Measurements from ENCODE around the gene NTRK1. TPM values are rescaled to one million over a fixed set of nuclear protein-coding genes. Genes with fewer than 3 reads are reported as not detected.

NTRK1 gene
- total and polyA plus RNA-seq, 4 donors: 0.13 to 0.17 (median 0.14) TPM

DNA sequence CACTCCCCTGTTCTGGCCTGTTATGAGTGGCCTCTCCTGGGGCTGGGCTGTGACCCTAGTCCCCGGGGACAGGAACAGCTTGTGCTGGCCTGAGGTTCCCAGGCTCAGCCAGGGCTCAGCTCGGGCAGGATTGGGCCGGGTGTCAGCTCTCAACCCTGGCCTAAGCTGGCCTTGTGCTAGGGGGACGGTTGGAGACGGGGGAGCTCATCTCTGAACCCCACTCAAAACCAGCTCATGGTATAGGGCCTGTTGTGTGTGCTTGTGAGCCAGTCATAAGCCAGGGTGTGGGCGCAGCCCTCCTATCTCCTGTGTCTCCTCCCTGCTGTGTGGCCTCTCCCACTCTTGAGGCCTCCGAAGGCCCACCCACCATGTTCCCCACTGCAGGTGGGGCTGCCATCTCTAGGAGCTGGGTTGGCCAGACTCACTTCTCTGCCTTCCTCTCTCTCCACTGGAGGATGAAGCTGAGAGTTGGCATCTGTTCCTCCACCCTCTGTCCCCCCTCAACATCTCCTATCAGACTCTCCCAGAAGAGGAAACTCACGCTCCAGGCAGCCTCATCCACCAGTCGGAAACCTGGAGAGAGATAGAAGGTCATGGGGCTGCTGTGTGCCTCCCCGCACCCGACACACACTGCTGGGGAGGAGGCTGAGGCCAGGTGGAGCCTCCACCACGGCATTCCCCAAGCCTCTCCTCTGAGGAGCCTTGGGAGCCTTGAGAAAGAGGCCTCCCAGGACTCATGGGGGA, 34.2 kb downstream of the NTRK1 start:
- Histone ChIP-seq H3K4me3 (ENCODE audit: low read depth in 1 of 3, low read length in 3 of 3) (peak overlapping the region in 1 of 3 donors; percentile 42), H3K4me1 (ENCODE audit: control insufficient read depth in 4 of 4, insufficient read depth in 4 of 4, low read length in 3 of 4) (peaks cover 0 to 27% (median 9%) of the 10 kb centered on the region in 4 donors), H3K36me3 (ENCODE audit: control insufficient read depth in 4 of 4, insufficient read depth in 3 of 4, low read depth in 1 of 4, low read length in 3 of 4) (no peaks in the 10 kb centered on the region), H3K9ac (ENCODE audit: low read depth in 1 of 2, low read length in 2 of 2) (no peak overlapping the region), H3K9me3 (ENCODE audit: control insufficient read depth in 4 of 4, low read length in 3 of 4) (no peaks in the 10 kb centered on the region), H3K27me3 (ENCODE audit: control insufficient read depth in 4 of 4, insufficient read depth in 4 of 4, low read length in 3 of 4) (peaks cover 0 to 4% (median 2%) of the 10 kb centered on the region in 4 donors), H3K27ac (ENCODE audit: low read depth in 1 of 2, low read length in 2 of 2) (peak overlapping the region; percentile 22 to 75)
- 69% methylated on average over 12 of the region's 12 CpGs for WGBS
- DNase-seq (ENCODE audit: low spot score): peak; percentile 76
- TF ChIP-seq, protein P1, sequence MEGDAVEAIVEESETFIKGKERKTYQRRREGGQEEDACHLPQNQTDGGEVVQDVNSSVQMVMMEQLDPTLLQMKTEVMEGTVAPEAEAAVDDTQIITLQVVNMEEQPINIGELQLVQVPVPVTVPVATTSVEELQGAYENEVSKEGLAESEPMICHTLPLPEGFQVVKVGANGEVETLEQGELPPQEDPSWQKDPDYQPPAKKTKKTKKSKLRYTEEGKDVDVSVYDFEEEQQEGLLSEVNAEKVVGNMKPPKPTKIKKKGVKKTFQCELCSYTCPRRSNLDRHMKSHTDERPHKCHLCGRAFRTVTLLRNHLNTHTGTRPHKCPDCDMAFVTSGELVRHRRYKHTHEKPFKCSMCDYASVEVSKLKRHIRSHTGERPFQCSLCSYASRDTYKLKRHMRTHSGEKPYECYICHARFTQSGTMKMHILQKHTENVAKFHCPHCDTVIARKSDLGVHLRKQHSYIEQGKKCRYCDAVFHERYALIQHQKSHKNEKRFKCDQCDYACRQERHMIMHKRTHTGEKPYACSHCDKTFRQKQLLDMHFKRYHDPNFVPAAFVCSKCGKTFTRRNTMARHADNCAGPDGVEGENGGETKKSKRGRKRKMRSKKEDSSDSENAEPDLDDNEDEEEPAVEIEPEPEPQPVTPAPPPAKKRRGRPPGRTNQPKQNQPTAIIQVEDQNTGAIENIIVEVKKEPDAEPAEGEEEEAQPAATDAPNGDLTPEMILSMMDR (IDR thresholded peaks at IDR 0.05; ENCODE audit: low read depth, low read length, missing input control): no peak
- no peak for TF ChIP-seq RAD21 (IDR thresholded peaks at IDR 0.05)
- peak; percentile 76 for TF ChIP-seq NR2F2 (IDR thresholded peaks at IDR 0.05)
- TF ChIP-seq HNF4G (IDR thresholded peaks at IDR 0.05): no peak
- TF ChIP-seq SP1 (IDR thresholded peaks at IDR 0.05): peak; percentile 15
- TF ChIP-seq RXRA (IDR thresholded peaks at IDR 0.05): peak in 1 of 2 donors; percentile 17
- no peak for TF ChIP-seq FOXA2 (IDR thresholded peaks at IDR 0.05)

DNA sequence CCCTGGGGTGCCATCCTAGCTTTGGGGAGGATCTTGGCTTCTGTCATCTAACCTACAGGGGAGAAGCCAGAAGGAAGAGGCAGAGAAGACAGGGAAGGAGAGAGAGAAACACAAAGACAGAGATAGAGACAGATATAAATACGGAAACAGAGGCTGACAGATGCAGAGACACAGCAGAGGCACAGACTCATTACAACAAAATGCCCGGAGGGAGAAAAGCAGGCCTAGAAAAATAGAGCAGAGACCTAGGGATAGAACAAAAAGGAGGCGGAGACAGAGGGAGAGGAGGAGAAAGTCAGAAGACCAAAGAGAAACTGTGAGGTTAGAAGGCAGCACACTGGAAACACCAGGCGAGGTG, 34.8 kb downstream of the NTRK1 start:
- no peak overlapping the region for H3K9ac ChIP-seq (ENCODE audit: low read depth in 1 of 2, low read length in 2 of 2)
- H3K4me1 ChIP-seq (ENCODE audit: control insufficient read depth in 4 of 4, insufficient read depth in 4 of 4, low read length in 3 of 4): peaks cover 0 to 29% (median 9%) of the 10 kb centered on the region in 4 donors
- H3K4me3 ChIP-seq (ENCODE audit: low read depth in 1 of 3, low read length in 3 of 3): no peak overlapping the region

More for the DNA sequence above, 34.8 kb downstream of the NTRK1 start:
- H3K9me3 ChIP-seq (ENCODE audit: control insufficient read depth in 4 of 4, low read length in 3 of 4): no peaks in the 10 kb centered on the region
- H3K36me3 ChIP-seq (ENCODE audit: control insufficient read depth in 4 of 4, insufficient read depth in 3 of 4, low read depth in 1 of 4, low read length in 3 of 4): no peaks in the 10 kb centered on the region
- WGBS: 77% methylated on average over 4 of the region's 4 CpGs
- TF ChIP-seq YY1 (IDR thresholded peaks at IDR 0.05): no peak
- TF ChIP-seq, protein P2, sequence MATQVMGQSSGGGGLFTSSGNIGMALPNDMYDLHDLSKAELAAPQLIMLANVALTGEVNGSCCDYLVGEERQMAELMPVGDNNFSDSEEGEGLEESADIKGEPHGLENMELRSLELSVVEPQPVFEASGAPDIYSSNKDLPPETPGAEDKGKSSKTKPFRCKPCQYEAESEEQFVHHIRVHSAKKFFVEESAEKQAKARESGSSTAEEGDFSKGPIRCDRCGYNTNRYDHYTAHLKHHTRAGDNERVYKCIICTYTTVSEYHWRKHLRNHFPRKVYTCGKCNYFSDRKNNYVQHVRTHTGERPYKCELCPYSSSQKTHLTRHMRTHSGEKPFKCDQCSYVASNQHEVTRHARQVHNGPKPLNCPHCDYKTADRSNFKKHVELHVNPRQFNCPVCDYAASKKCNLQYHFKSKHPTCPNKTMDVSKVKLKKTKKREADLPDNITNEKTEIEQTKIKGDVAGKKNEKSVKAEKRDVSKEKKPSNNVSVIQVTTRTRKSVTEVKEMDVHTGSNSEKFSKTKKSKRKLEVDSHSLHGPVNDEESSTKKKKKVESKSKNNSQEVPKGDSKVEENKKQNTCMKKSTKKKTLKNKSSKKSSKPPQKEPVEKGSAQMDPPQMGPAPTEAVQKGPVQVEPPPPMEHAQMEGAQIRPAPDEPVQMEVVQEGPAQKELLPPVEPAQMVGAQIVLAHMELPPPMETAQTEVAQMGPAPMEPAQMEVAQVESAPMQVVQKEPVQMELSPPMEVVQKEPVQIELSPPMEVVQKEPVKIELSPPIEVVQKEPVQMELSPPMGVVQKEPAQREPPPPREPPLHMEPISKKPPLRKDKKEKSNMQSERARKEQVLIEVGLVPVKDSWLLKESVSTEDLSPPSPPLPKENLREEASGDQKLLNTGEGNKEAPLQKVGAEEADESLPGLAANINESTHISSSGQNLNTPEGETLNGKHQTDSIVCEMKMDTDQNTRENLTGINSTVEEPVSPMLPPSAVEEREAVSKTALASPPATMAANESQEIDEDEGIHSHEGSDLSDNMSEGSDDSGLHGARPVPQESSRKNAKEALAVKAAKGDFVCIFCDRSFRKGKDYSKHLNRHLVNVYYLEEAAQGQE (IDR thresholded peaks at IDR 0.05): no peak
- no peak for TF ChIP-seq GABPA (IDR thresholded peaks at IDR 0.05 in 1 of 2, conservative IDR thresholded peaks at IDR 0.05 in 1 of 2)
- TF ChIP-seq, protein P1 (IDR thresholded peaks at IDR 0.05; ENCODE audit: low read depth, low read length, missing input control): no peak
- TF ChIP-seq HNF4A (conservative IDR thresholded peaks at IDR 0.05): no peak
- TF ChIP-seq NR2F2 (IDR thresholded peaks at IDR 0.05): no peak
- no peak for TF ChIP-seq SP1 (IDR thresholded peaks at IDR 0.05)
- no peak for TF ChIP-seq FOXA1 (IDR thresholded peaks at IDR 0.05)
- H3K27ac ChIP-seq (ENCODE audit: low read depth in 1 of 2, low read length in 2 of 2): peak overlapping the region; percentile 22 to 75
- no peak for DNase-seq (ENCODE audit: low spot score)
- H3K27me3 ChIP-seq (ENCODE audit: control insufficient read depth in 4 of 4, insufficient read depth in 4 of 4, low read length in 3 of 4): peaks cover 0 to 4% (median 2%) of the 10 kb centered on the region in 4 donors

Measured in liver (tissue), 9 donors.